Peyer's patch (tissue), 4 donors: ENCODE measurements around the gene RCSD1.

ENCODE experiments used
- CTCF ChIP-seq, 6 experiments: fragments of 450-650 bp in 4 of 6; fragments of 200-600 bp in 2 of 6; sonication (generic) in 1 of 6; IDR thresholded peaks; one replicate each; pipeline ENCODE4 v1.5.1; 2017 to 2019; ENCODE audit warnings: antibody characterized with exemption in 6 of 6, mild to moderate bottlenecking in 3 of 6, moderate library complexity in 1 of 6
- POLR2A ChIP-seq, 2 donors: fragments of 450-650 bp; IDR thresholded peaks; one replicate each; pipeline ENCODE4 v1.5.1; 2017; ENCODE audit warnings: antibody characterized with exemption in 2 of 2, mild to moderate bottlenecking in 2 of 2, moderate library complexity in 2 of 2

GRCh38 chr1:167605576-167605975, 24.5 kb upstream of the RCSD1 start:
- TF ChIP-seq CTCF (IDR thresholded peaks at IDR 0.05) (no peak), POLR2A (IDR thresholded peaks at IDR 0.05) (no peak)
